Stomach (tissue), 9 donors: ENCODE results near the gene VKORC1. TPM values are rescaled to one million over a fixed set of nuclear protein-coding genes. Genes with fewer than 3 reads are reported as not detected.

Experiments used
- DNase-seq, 2 donors: peaks; one replicate each; pipeline versions ENCODE4 v3.0.0 to v3.0.0-alpha.2; 2013 to 2019
- H3K27ac ChIP-seq, 5 donors: fragments of 200-600 bp in 4 of 5; sonication (generic) in 4 of 5; one replicate each; pipeline ENCODE4 v1.5.1; 2013 to 2019; ENCODE audit warnings: mild to moderate bottlenecking in 1 of 5, moderate library complexity in 1 of 5
- H3K27me3 ChIP-seq, 3 donors: fragments of 200-600 bp; sonication (generic); one replicate each; pipeline ENCODE4 v1.5.1; 2017 to 2019; ENCODE audit warnings: mixed run types in 1 of 3
- H3K36me3 ChIP-seq, 4 donors: fragments of 200-600 bp; sonication (generic); 1 replicate in 3 of 4; 2 replicates in 1 of 4; pipeline ENCODE4 v1.5.1; 2016 to 2019
- H3K4me1 ChIP-seq, 4 donors: fragments of 200-600 bp; sonication (generic); one replicate each; pipeline ENCODE4 v1.5.1; 2016 to 2019
- H3K4me3 ChIP-seq, 4 donors: fragments of 200-600 bp; sonication (generic) in 3 of 4; one replicate each; pipeline ENCODE4 v1.5.1; 2016 to 2019; ENCODE audit warnings: mild to moderate bottlenecking in 1 of 4
- H3K9me3 ChIP-seq, 4 donors: fragments of 200-600 bp; sonication (generic); one replicate each; pipeline ENCODE4 v1.5.1; 2016 to 2019
- EP300 ChIP-seq: sonication (generic); formaldehyde crosslinking; IDR thresholded peaks from one replicate; pipeline ENCODE4 v1.6.1; 2017; ENCODE audit warnings: antibody characterized with exemption
- POLR2A ChIP-seq, 4 donors: fragments of 450-650 bp; IDR thresholded peaks; one replicate each; pipeline ENCODE4 v1.6.1; 2016; ENCODE audit warnings: antibody characterized with exemption in 4 of 4, control low read depth in 2 of 4, mild to moderate bottlenecking in 1 of 4, moderate library complexity in 1 of 4
- POLR2AphosphoS5 ChIP-seq, 3 donors: sonication (generic); formaldehyde crosslinking; IDR thresholded peaks; one replicate each; pipeline ENCODE4 v1.6.1; 2016; ENCODE audit warnings: antibody characterized with exemption in 3 of 3
- WGBS, 5 donors: extraction: QIAGEN DNeasy Blood & Tissue Kit in 3 of 5; methylation state at CpG; one replicate each; pipeline versions ENCODE4 v1.1.5 to v1.1.7; 2013 to 2018; 5-methylcytosine and 5-hydroxymethylcytosine counted together
- intact Hi-C: fragments of 100-400 bp; cut with DNase I; formaldehyde crosslinking; loops from one replicate; pipeline ENCODE4 v1.15.1; 2023; ENCODE audit warnings: low total_unique reads
- polyA plus RNA-seq, 3 donors: library from polyadenylated mRNA; stranded (reverse); fragments of 200-250 nt; gene quantifications; one replicate each; pipeline ENCODE4 v1.2.3, GENCODE V29; 2013
- total RNA-seq, 5 donors: library from RNA; depleted of rRNA; stranded (reverse); fragments of >200 nt; gene quantifications; one replicate each; pipeline versions ENCODE4 v1.1.0 to v1.2.3, GENCODE V29; 2014 to 2016
- TF ChIP-seq, protein P1 (sequence below), 7 experiments: fragments of 450-650 bp in 4 of 7; fragments of 200-600 bp in 3 of 7; sonication (generic) in 3 of 7; IDR thresholded peaks; one replicate each; pipeline ENCODE4 v1.5.1; 2016 to 2019; ENCODE audit warnings: antibody characterized with exemption in 7 of 7, control low read depth in 2 of 7, mild to moderate bottlenecking in 1 of 7
- donor health status: healthy with polysubstance abuse.
- donor health status: Bipolar disorder and iron deficiency.
- donor health status: healthy.

The VKORC1 gene
- total and polyA plus RNA-seq, 8 donors: 20.1 to 191 (median 58.0) TPM

DNA sequence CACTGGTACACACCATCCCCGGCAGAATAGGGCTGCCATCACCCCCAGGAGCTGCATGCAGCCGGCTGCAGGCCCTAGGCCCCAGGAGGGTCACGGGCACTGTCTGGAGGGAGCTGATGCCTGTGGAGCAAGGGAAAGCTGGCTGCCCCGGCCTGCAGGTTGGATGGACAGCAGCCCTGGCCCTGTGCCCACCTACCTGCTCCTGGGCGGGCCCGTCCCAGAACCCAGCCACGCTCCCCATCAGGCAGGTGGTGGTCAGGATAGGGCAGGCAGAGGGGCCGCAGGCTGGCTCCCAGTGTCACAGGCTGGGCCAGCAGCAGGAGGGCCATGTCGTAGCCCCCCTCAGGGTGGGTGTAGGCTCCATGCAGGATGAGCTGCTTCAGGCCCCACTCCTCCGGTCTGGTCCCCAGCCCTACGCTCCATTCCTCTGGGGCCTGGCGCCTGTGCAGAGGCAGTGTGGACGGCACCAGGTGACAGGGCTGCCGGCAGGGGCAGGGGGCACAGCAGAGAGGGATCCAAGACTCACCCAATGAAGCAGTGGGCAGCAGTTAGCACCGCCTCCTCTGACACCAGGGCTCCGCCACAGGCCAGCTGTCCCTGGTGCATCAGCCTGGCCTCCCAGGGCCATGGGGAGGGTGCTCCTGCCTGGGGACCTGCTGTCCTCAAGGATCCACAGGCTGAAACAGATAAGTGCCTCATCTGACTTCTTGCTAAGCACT is 9.9 kb downstream of the VKORC1 start:
- DNase-seq: no peak
- Histone ChIP-seq H3K27me3 (no peaks in the 10 kb centered on the region), H3K4me3 (no peak overlapping the region), H3K27ac (no peak overlapping the region), H3K36me3 (peaks cover 20 to 100% (median 93%) of the 10 kb centered on the region in 4 donors), H3K9me3 (no peaks in the 10 kb centered on the region), H3K4me1 (peaks cover 0 to 31% (median 24%) of the 10 kb centered on the region in 4 donors)
- TF ChIP-seq POLR2A (IDR thresholded peaks at IDR 0.05): no peak
- no peak for TF ChIP-seq EP300
- TF ChIP-seq, protein P1, sequence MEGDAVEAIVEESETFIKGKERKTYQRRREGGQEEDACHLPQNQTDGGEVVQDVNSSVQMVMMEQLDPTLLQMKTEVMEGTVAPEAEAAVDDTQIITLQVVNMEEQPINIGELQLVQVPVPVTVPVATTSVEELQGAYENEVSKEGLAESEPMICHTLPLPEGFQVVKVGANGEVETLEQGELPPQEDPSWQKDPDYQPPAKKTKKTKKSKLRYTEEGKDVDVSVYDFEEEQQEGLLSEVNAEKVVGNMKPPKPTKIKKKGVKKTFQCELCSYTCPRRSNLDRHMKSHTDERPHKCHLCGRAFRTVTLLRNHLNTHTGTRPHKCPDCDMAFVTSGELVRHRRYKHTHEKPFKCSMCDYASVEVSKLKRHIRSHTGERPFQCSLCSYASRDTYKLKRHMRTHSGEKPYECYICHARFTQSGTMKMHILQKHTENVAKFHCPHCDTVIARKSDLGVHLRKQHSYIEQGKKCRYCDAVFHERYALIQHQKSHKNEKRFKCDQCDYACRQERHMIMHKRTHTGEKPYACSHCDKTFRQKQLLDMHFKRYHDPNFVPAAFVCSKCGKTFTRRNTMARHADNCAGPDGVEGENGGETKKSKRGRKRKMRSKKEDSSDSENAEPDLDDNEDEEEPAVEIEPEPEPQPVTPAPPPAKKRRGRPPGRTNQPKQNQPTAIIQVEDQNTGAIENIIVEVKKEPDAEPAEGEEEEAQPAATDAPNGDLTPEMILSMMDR (IDR thresholded peaks at IDR 0.05): no peak
- intact Hi-C loops: no loop called here
- WGBS, 5 donors: 83 to 87% (median 85%) methylated on average over 9 to 16 of the region's 16 CpGs

DNA sequence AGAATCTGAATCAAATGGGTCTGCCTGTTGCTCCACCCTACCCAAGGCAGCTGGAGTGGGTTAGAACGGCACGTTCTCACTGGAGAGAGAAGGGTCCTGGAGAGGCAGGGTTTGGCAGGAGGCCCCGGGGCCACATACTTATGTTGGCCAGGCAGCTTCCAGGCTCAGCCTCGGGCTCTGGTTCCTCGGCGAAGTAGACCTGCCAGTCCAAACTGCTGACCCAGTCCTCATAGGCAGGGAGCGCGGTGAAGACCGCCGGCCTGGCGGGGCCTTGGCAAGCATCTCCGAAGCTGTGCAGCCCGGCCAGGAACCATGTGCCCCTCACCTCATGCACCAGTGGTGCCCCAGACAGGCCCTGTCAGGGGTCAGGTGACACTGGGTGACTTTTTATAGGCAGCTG is 10.6 kb downstream of the VKORC1 start:
- H3K36me3 ChIP-seq: peaks cover 28 to 100% (median 93%) of the 10 kb centered on the region in 4 donors
- H3K4me1 ChIP-seq: peaks cover 0 to 31% (median 27%) of the 10 kb centered on the region in 4 donors
- H3K4me3 ChIP-seq: no peak overlapping the region
- no peak for DNase-seq
- no peaks in the 10 kb centered on the region for H3K9me3 ChIP-seq
- intact Hi-C loops: no loop called here
- H3K27me3 ChIP-seq: no peaks in the 10 kb centered on the region
- no peak overlapping the region for H3K27ac ChIP-seq
- TF ChIP-seq, protein P1 (IDR thresholded peaks at IDR 0.05): no peak
- no peak for TF ChIP-seq POLR2AphosphoS5 (IDR thresholded peaks at IDR 0.05)
- no peak for TF ChIP-seq POLR2A (IDR thresholded peaks at IDR 0.05)
- no peak for TF ChIP-seq EP300
- 83 to 93% (median 87%) methylated on average over 11 to 13 of the region's 13 CpGs for WGBS, 5 donors

DNA sequence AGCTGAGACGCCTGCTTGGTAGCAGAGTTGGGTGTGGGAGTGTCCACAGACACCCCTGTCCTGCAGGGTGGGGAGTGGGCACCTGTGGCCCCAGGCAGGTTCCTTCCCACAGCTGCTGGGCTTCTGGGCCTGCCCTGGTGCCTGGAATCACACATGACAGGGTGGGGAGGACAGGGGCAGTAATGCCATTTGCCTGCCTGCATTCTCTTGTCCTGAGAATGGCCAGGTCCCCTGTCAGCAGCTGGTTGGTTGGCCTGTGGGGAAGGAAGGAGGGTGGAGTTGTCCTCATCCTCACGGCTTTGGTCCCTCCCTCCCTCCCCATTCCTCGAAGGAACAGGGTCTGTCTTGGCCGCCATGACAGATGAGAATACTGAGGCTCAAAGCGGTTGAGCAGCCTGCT is 11.0 kb downstream of the VKORC1 start:
- Histone ChIP-seq H3K4me3 (no peak overlapping the region), H3K4me1 (peaks cover 0 to 35% (median 25%) of the 10 kb centered on the region in 4 donors), H3K27ac (no peak overlapping the region), H3K36me3 (peaks cover 32 to 100% (median 95%) of the 10 kb centered on the region in 4 donors), H3K27me3 (no peaks in the 10 kb centered on the region), H3K9me3 (no peaks in the 10 kb centered on the region)
- TF ChIP-seq POLR2A (IDR thresholded peaks at IDR 0.05): no peak
- peak in 1 of 2 donors; percentile 1 for DNase-seq
- intact Hi-C loops: no loop called here
- WGBS, 5 donors: 58 to 82% (median 69%) methylated on average over 5 of the region's 5 CpGs

DNA sequence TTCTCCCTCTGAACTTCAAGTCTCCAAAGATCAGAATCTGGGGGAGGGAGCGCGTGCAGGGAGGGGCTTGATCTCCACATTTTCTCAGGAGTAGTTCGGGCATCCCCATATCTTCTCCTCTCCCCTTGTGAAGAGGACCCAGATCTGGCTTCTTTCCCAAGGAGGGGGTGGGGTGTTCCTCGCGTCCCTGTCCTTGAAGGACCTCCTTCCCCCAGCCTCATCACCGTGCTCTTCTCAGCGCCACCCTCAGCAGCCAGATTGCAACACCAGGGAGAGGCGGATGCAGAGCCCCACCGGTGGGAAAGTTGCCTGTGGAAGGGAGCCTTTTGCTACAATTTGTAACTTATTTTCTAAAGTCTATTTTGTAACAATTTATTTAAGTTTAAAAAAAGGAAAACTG is 11.5 kb downstream of the VKORC1 start:
- Histone ChIP-seq H3K27me3 (no peaks in the 10 kb centered on the region), H3K9me3 (no peaks in the 10 kb centered on the region), H3K4me3 (no peak overlapping the region), H3K36me3 (peaks cover 37 to 100% (median 98%) of the 10 kb centered on the region in 4 donors), H3K27ac (no peak overlapping the region), H3K4me1 (peaks cover 0 to 37% (median 25%) of the 10 kb centered on the region in 4 donors)
- intact Hi-C loops: no loop called here
- TF ChIP-seq POLR2A (IDR thresholded peaks at IDR 0.05) (no peak), EP300 (no peak), POLR2AphosphoS5 (IDR thresholded peaks at IDR 0.05) (no peak)
- TF ChIP-seq, protein P1 (IDR thresholded peaks at IDR 0.05): no peak
- 59 to 83% (median 79%) methylated on average over 9 of the region's 9 CpGs for WGBS, 5 donors
- peak in 1 of 2 donors; percentile 2 for DNase-seq
